Glutamatergic neuron (in vitro differentiated cells): ENCODE results near the gene ITPK1. TPM values are rescaled to one million over a fixed set of nuclear protein-coding genes. Genes with fewer than 3 reads are reported as not detected.
"Not testable (repeated sequence)": the region's sequence is repeated elsewhere in the genome, so short reads cannot be mapped to it uniquely, and the experiment has no call there.

Source experiments
- DNase-seq: peaks from one replicate; pipeline ENCODE4 v3.0.0; 2022
- H3K27ac Mint-ChIP-seq: one replicate; pipeline ENCODE4 v1.8.0; 2020; ENCODE audit warnings: mild to moderate bottlenecking, mixed read lengths, inconsistent platforms; ENCODE audit not compliant: unreplicated experiment
- H3K27me3 Mint-ChIP-seq: one replicate; pipeline ENCODE4 v1.8.0; 2020; ENCODE audit warnings: mild to moderate bottlenecking, moderate library complexity, mixed read lengths, inconsistent platforms; ENCODE audit not compliant: unreplicated experiment
- H3K36me3 Mint-ChIP-seq: one replicate; pipeline ENCODE4 v1.8.0; 2020; ENCODE audit warnings: mild to moderate bottlenecking, mixed read lengths, inconsistent platforms; ENCODE audit not compliant: unreplicated experiment
- H3K4me1 Mint-ChIP-seq: one replicate; pipeline ENCODE4 v1.8.0; 2020; ENCODE audit warnings: mild to moderate bottlenecking, low read depth, mixed read lengths, inconsistent platforms; ENCODE audit not compliant: unreplicated experiment
- H3K4me3 Mint-ChIP-seq: one replicate; pipeline ENCODE4 v1.8.0; 2020; ENCODE audit warnings: mild to moderate bottlenecking, mixed read lengths, inconsistent platforms; ENCODE audit not compliant: unreplicated experiment
- H3K9me3 Mint-ChIP-seq: one replicate; pipeline ENCODE4 v1.8.0; 2020; ENCODE audit warnings: mild to moderate bottlenecking, moderate library complexity, mixed read lengths, inconsistent platforms; ENCODE audit not compliant: unreplicated experiment
- CTCF ChIP-seq: fragments of 200-600 bp; sonication (generic); IDR thresholded peaks from one replicate; pipeline ENCODE4 v1.5.0; 2021; ENCODE audit not compliant: partially characterized antibody, unreplicated experiment
- total RNA-seq: library from RNA; stranded (reverse); fragmentation: NEBNext Ultra II Directional; extraction: Animal tissue kit (Norgen Biotek cat#: 25700); gene quantifications from one replicate; pipeline ENCODE4 v1.2.1, GENCODE V29; 2021; ENCODE audit not compliant: unreplicated experiment

ITPK1 gene
- total RNA-seq, 1 donor from 2014 or later, result 132 TPM

DNA sequence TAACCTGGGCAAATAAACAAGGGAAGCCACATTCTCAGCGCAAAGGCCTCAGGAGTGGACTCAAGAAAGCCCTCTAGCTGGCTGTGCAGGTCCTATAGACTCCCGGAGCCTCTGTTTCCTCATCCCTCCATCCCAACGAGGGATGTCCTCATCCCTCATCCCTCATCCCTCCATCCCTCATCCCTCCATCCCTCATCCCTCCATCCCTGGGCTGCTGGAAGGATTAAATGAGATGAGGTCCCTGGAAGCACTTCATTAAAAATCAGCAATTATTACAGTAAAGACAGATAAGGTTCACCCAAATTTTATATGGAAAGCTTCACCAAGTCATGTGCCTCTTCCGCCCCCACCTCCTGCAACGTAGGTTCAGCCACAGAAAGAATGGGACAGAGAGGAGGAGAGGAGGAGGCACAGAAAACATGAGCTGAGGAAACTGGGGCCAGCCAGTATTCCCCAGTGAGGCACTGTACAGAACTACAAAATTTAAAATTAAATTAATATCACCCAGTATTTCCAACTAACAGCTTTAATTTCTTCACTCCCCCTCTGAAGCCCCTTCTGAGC is 4.8 kb downstream of the ITPK1 start:
- Mint-ChIP-seq H3K4me3 (no peak overlapping the region), H3K27me3 (peaks cover 1% of the 10 kb centered on the region), H3K27ac (no peak overlapping the region), H3K4me1 (peaks cover 22% of the 10 kb centered on the region), H3K36me3 (no peaks in the 10 kb centered on the region), H3K9me3 (peaks cover 3% of the 10 kb centered on the region)
- no peak for TF ChIP-seq CTCF
- no peak for DNase-seq

DNA sequence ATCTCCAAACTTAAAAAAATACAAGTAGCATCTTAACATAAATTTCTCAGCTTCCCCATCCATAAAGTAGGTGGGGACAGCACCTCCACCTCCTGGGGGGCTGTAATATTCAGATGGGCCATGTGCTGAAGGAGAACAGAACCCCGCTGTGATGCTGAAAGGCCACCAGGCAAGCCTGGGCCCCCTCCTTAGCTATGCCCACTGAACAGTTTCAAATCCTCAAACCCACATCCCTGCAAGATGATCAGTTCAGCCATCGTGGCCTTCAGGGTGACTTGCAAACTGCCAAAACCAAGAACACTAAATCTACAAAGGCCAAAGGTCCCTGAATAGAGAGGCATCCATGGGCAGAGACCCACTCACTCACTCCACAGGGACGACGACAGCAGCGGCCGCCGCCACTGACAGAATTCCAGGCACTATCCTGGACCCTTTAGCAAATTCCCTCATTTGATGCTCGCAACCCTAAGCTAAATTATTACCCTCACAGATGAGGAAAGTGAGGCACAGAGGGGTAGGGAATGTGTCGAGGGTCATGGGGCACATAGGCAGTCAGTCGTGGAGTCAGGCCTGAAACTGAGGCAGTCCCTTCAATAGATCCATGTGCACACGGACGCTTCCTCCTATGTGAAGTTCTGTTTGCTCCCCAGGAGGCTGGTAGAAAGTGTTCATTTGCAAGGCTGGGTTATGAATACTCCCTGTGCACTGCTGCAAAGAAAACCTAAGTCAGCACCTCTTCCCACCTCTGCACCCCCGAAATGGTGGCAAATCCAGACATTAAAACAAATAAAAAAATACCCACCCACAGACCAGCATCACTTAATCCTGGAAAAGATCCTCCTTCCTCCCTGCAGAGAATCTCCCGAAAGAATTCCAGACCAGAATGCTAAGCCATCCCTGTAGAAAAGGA is 5.9 kb downstream of the ITPK1 start:
- Mint-ChIP-seq H3K27me3 (peaks cover 1% of the 10 kb centered on the region), H3K27ac (no peak overlapping the region), H3K36me3 (no peaks in the 10 kb centered on the region), H3K4me3 (no peak overlapping the region), H3K9me3 (peaks cover 3% of the 10 kb centered on the region), H3K4me1 (peaks cover 27% of the 10 kb centered on the region)
- no peak for TF ChIP-seq CTCF
- no peak for DNase-seq

DNA sequence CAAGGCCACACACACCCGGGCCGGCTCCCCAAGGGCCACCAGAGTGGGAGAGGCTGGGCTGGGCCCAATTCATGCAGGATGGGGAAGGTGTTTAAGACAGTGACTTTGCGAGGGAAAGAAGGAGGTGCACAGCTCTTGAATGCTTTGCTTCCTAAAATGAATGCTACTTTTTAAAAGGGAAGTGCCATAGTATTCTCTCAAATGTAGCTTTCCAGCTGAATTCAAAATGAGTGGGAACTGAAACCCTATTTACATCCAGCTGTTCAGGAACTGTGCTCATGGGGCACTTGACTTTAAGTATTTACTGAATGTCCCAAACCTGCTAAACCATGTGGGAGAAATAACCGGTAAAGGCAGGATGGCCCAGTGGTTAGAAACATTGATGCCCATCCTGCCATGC is 7.6 kb downstream of the ITPK1 start:
- Mint-ChIP-seq H3K4me1 (peaks cover 30% of the 10 kb centered on the region), H3K27me3 (peaks cover 1% of the 10 kb centered on the region), H3K4me3 (no peak overlapping the region), H3K36me3 (no peaks in the 10 kb centered on the region), H3K9me3 (no peaks in the 10 kb centered on the region), H3K27ac (no peak overlapping the region)
- no peak for TF ChIP-seq CTCF
- DNase-seq, result no peak

DNA sequence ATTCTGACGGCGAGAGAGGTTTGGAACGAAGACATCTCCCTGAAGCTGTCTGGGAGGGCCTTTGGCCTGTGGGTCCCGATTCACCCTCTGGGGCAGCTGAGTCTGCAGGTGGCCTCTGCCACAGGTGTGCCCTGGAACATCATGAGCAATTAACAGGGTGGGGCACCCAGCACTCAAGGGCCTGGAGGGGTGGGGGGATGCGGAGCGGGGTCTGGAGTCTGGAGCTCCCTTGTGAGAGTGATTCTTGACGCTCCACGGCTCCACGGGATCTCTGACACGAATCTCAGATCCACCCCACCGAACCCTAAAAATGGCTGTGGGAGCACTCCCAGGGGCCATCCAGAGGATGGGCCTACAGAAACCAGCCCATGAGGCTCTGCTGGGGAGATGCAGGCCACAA is 8.3 kb downstream of the ITPK1 start:
- Mint-ChIP-seq H3K4me1 (peaks cover 26% of the 10 kb centered on the region), H3K4me3 (peak overlapping the region; percentile 47), H3K9me3 (no peaks in the 10 kb centered on the region), H3K27ac (no peak overlapping the region), H3K27me3 (peaks cover 1% of the 10 kb centered on the region), H3K36me3 (no peaks in the 10 kb centered on the region)
- TF ChIP-seq CTCF, result no peak
- no peak for DNase-seq

GRCh38 chr14:93106541-93107156 is 9.1 kb downstream of the ITPK1 start:
- H3K36me3 Mint-ChIP-seq, result no peaks in the 10 kb centered on the region
- TF ChIP-seq CTCF, result no peak
- peaks cover 1% of the 10 kb centered on the region for H3K27me3 Mint-ChIP-seq
- peaks cover 26% of the 10 kb centered on the region for H3K4me1 Mint-ChIP-seq
- no peak overlapping the region for H3K4me3 Mint-ChIP-seq
- no peak for DNase-seq
- peaks cover 2% of the 10 kb centered on the region for H3K9me3 Mint-ChIP-seq
- peak overlapping the region; percentile 39 for H3K27ac Mint-ChIP-seq

DNA sequence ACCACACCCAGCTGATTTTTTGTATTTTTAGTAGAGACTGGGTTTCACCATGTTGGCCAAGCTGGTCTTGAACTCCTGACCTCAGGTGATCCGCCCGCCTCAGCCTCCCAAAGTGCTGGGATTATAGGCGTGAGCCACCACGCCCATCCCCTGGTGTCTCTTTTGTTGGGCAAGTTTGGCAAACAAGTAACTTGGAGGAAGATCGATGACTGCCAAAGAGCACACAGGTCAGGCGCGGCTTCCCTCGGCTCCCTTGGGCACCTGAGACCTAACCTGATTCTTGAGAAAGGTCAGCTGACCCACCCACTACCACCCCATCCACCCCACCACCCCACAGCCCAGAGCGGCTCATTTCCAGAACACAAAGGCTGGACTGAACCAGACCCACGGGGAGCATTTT is 9.9 kb downstream of the ITPK1 start:
- H3K4me1 Mint-ChIP-seq, result peaks cover 28% of the 10 kb centered on the region
- H3K36me3 Mint-ChIP-seq, DNase-seq, H3K27ac Mint-ChIP-seq, H3K27me3 Mint-ChIP-seq, H3K9me3 Mint-ChIP-seq: not testable (repeated sequence)
- peak overlapping the region; percentile 55 for H3K4me3 Mint-ChIP-seq
